NT2/D1 (cell line): ENCODE data around the gene ITFG1.
A peak's percentile ranks its signal among the peaks of the same experiment; 100 is the strongest.

Experiments
- DNase-seq: peaks from one replicate; pipeline ENCODE4 v3.0.0-alpha.2; 2011; ENCODE audit warnings: low read depth, low spot score
- H3K27me3 ChIP-seq: 2 replicates; pipeline ENCODE4 v1.6.0; 2011; ENCODE audit warnings: mild to moderate bottlenecking; ENCODE audit not compliant: insufficient read length, insufficient read depth
- H3K36me3 ChIP-seq: 2 replicates; pipeline ENCODE4 v1.6.1; 2011; ENCODE audit warnings: mild to moderate bottlenecking, low read length, mixed read lengths; ENCODE audit not compliant: insufficient read depth, insufficient read length
- H3K4me1 ChIP-seq: 2 replicates; pipeline ENCODE4 v1.5.1; 2011; ENCODE audit not compliant: insufficient read depth, insufficient read length
- H3K4me3 ChIP-seq: 2 replicates; pipeline ENCODE4 v1.5.1; 2011; ENCODE audit warnings: low read depth; ENCODE audit not compliant: insufficient read length
- H3K9ac ChIP-seq: 2 replicates; pipeline ENCODE4 v1.6.0; 2011; ENCODE audit warnings: low read depth; ENCODE audit not compliant: insufficient read length
- H3K9me3 ChIP-seq: 2 replicates; pipeline ENCODE4 v1.5.1; 2011; ENCODE audit warnings: mild to moderate bottlenecking, low read length; ENCODE audit not compliant: insufficient read depth
- SUZ12 ChIP-seq: IDR thresholded peaks from 2 replicates; pipeline ENCODE4 v1.6.1; 2011; ENCODE audit not compliant: insufficient read length, insufficient read depth; ENCODE audit errors: extremely low read depth
- YY1 ChIP-seq: IDR thresholded peaks from 2 replicates; pipeline ENCODE4 v1.6.1; 2011; ENCODE audit not compliant: insufficient read length, insufficient read depth
- ZNF274 ChIP-seq: IDR thresholded peaks from 2 replicates; pipeline ENCODE4 v1.6.1; 2011; ENCODE audit warnings: mild to moderate bottlenecking, low read depth, low read length

ITFG1 gene

GRCh38 chr16:47460711-47461597 lies at the start of gene ITFG1, which contains the start of gene PHKB:
TSS of gene ITFG1 (minus strand) at chr16:47461063. CDS start at chr16:47461045, 18 bp downstream.
TSS of gene PHKB (plus strand) at chr16:47461331. CDS start at chr16:47461351, 20 bp downstream.
- Histone ChIP-seq H3K4me1 (peaks cover 2% of the 10 kb centered on the region), H3K4me3 (peak within 1 kb of the TSS; percentile 99), H3K27me3 (no peaks in the 10 kb centered on the region), H3K9me3 (no peaks in the 10 kb centered on the region), H3K9ac (peak within 1 kb of the TSS; percentile 99), H3K36me3 (peaks cover 38% of the 10 kb centered on the region)
- no peak for TF ChIP-seq SUZ12
- peak; percentile 45 for TF ChIP-seq YY1
- peak; percentile 90 for DNase-seq

- DNase-seq = no peak
- TF ChIP-seq SUZ12 (no peak), YY1 (no peak), ZNF274 (no peak)
- no peaks in the 10 kb centered on the region for H3K27me3 ChIP-seq
- peaks cover 3% of the 10 kb centered on the region for H3K4me1 ChIP-seq
- H3K9me3 ChIP-seq = no peaks in the 10 kb centered on the region
- H3K4me3 ChIP-seq = no peak overlapping the region
- peaks cover 40% of the 10 kb centered on the region for H3K36me3 ChIP-seq
- H3K9ac ChIP-seq = no peak overlapping the region
These were observed 46.8 kb upstream of the ITFG1 start for GRCh38 chr16:47507701-47508100.

GRCh38 chr16:47506800-47507199 lies 45.9 kb upstream of the ITFG1 start:
- Histone ChIP-seq H3K4me3 (no peak overlapping the region), H3K9ac (no peak overlapping the region), H3K27me3 (no peaks in the 10 kb centered on the region), H3K9me3 (no peaks in the 10 kb centered on the region), H3K36me3 (peaks cover 39% of the 10 kb centered on the region), H3K4me1 (peaks cover 2% of the 10 kb centered on the region)
- TF ChIP-seq SUZ12 = no peak
- no peak for TF ChIP-seq YY1
- TF ChIP-seq ZNF274 = no peak
- DNase-seq = no peak

GRCh38 chr16:47504599-47504998 lies 43.7 kb upstream of the ITFG1 start:
- no peak for DNase-seq
- Histone ChIP-seq H3K27me3 (no peaks in the 10 kb centered on the region), H3K36me3 (peaks cover 41% of the 10 kb centered on the region), H3K4me1 (no peaks in the 10 kb centered on the region), H3K9ac (no peak overlapping the region), H3K4me3 (no peak overlapping the region), H3K9me3 (no peaks in the 10 kb centered on the region)
- TF ChIP-seq YY1 = no peak
- TF ChIP-seq ZNF274 = no peak
- TF ChIP-seq SUZ12 = no peak

DNA sequence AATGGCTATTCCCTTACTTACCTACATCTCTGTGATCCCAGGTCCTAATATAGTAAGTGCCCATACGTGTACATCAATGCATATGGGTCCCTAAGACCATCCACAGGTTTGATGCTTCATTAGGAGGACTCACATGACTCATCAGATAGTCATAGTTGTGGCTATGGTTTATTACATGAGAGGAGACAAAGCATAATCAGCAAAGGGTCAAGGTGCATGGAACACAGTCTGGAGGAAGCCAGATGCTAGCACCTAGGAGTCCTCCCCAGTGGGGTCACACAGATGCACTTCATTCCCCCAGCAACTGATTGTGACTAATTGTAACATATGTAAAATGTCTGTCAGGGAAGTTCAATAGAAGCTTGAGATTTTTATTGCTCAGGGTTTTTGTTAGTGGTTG lies 43.1 kb upstream of the ITFG1 start:
- no peak for DNase-seq
- Histone ChIP-seq H3K9me3 (no peaks in the 10 kb centered on the region), H3K27me3 (no peaks in the 10 kb centered on the region), H3K4me3 (no peak overlapping the region), H3K4me1 (no peaks in the 10 kb centered on the region), H3K9ac (no peak overlapping the region), H3K36me3 (peaks cover 46% of the 10 kb centered on the region)
- TF ChIP-seq SUZ12 = no peak
- no peak for TF ChIP-seq ZNF274
- TF ChIP-seq YY1 = no peak

- no peak for DNase-seq
- H3K36me3 ChIP-seq = peaks cover 48% of the 10 kb centered on the region
- no peak overlapping the region for H3K4me3 ChIP-seq
- TF ChIP-seq SUZ12 (no peak), ZNF274 (no peak), YY1 (no peak)
- no peaks in the 10 kb centered on the region for H3K4me1 ChIP-seq
- H3K27me3 ChIP-seq = no peaks in the 10 kb centered on the region
- no peak overlapping the region for H3K9ac ChIP-seq
- no peaks in the 10 kb centered on the region for H3K9me3 ChIP-seq
These were observed 38.9 kb upstream of the ITFG1 start for GRCh38 chr16:47499700-47500264.

- Histone ChIP-seq H3K4me3 (no peak overlapping the region), H3K9ac (no peak overlapping the region), H3K4me1 (no peaks in the 10 kb centered on the region), H3K36me3 (peaks cover 42% of the 10 kb centered on the region), H3K9me3 (no peaks in the 10 kb centered on the region), H3K27me3 (no peaks in the 10 kb centered on the region)
- no peak for DNase-seq
- no peak for TF ChIP-seq YY1
- no peak for TF ChIP-seq SUZ12
- TF ChIP-seq ZNF274 = no peak
These were observed 38.3 kb upstream of the ITFG1 start for GRCh38 chr16:47499080-47499699.
